Measurements from ENCODE around the gene FNDC3B.

- no peak for TF ChIP-seq CTCF (IDR thresholded peaks at IDR 0.05; ENCODE audit: insufficient read depth, low read length, poor library complexity, severe bottlenecking)
- no peak for TF ChIP-seq EZH2phosphoT487 (conservative IDR thresholded peaks at IDR 0.05; ENCODE audit: low read length)
Measured at GRCh38 chr3:172219750-172220149, 180.4 kb downstream of the FNDC3B start.

All from SU-DHL-6 (cell line).